ENCODE measurements around the gene PRKCA.
"Not testable (repeated sequence)": the region's sequence is repeated elsewhere in the genome, so short reads cannot be mapped to it uniquely, and the experiment has no call there.

Gene PRKCA

DNA sequence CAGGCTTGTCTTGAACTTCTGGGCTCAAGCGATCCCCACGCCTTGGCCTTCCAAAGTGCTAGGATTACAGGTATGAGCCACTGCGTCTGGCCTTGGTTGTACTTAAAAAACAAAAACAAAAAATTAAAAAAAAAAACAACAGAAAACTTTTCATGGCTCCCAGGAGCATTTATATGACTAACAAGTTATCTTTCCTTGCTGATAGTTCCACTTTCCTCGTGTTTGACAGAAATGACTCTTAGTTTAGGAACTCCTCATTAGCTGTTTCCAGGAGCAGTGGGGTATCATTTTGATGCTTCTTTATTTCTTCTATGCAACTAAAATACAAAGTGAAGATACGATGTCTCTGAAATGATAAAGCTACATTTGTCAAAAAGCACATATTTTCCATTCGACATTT lies 165.4 kb downstream of the PRKCA start:
- DNase-seq, result no peak

DNA sequence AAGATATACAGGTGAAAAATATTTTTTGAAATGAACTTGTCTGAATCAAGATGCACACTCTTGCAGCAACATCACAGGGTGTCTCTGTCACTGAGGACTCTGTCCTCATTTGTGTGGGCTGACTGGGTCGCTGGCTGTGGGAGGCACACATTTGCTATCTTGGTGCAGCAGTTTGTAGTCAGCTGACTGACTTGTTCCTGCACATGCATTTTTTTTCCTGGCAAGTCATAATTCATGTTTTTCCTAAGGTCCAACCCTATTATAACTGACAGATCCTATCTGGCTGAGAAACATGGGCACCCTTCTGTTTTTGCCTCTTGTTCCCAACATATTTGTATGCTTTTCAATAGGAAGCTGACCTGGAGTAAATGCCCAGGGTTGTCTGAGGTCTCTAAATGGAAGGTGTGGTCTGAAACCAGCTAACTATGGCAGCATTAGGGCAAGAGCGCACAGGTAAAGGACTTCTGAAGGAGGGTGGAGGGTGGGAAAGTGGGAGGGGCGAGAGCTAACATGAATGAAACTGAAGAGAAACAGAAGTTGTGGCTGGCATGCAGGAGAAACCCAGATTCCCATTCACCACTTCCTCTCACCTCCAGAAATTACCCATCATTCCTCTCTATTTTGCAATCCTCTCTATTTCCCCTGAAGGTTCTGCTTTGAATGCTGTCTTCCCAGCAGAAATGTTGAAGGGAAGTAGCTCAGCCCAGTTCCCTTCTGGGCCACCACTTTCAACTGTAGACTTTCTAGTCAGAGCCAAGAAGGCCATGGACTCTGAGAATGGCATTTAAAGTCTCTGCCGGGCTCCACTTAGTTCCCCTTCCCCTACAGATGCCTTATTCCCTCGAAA lies 166.1 kb downstream of the PRKCA start:
- DNase-seq, result no peak

DNA sequence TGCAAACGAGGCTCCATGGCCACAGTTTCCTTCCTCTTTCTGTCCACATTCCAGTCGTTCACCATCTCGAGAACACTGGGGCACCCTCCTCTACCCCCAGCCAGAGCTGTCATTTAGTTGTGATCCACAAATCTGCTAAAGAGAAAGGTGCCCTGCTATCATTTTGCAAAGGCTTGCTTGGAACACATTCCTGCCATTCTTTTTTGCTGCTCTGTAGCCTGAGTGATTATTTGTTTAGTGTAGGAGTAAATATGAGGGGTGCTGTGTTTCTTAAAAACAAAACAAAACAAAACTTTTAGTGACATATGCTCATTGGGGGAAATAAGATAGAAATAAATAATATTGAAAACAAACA lies 166.7 kb downstream of the PRKCA start:
- no peak for DNase-seq

DNA sequence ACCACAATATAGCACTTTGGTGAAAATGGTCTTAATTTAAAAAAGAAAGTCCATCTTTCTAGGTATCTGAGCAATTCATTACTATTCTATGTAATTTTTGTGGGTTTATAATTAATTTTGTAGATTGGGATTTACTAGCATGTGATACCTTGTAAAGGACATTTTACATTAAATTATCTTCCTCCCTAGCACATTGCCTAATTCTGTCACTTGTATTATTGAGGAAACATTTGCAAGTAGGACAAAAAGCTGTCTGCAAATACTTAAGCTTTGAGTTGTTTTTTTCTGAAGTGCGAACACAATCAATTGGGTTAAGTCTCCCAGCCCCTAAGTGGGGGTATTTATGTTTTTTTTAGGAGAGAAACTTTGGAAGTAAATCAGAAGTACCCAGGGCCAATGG lies 167.0 kb downstream of the PRKCA start:
- DNase-seq, result no peak

DNA sequence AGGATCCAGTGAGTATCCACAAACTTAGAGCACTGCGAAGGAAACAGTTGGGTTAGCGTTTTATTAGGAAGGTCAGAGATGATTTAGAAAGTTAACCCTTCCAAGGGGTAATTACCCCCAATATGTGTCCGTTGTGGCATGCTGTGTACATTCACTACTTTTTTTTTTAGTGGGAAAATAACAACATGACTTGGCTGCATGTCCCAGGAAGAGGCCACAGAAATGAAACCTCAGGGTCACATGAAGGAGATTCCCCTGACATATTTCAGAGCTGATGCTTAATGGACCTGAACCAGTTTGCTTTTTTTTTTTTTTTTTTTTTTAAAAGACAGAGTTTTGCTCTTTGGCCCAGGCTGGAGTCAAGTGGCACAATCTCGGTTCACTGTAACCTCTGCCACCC lies 167.5 kb downstream of the PRKCA start:
- DNase-seq, result no peak

DNA sequence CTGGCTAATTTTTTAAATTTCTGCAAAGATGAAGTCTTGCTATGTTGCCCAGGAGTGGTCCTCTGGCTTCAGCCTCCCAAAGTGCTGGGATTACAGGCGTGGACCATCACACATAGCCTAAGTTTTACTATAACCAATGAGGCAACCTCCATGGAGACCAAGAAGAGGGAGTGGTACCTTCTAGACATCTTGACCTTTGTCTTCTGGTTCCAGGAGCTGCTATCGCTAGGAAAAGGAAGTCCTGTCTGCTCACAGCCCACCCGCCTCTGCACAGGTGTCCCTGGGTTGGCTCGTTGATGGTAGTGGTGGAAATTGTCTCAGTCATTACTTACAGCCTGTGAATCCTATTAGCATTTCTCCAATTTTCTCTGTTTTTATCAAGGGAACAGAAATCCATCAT lies 169.7 kb downstream of the PRKCA start:
- DNase-seq, result no peak

GRCh38 chr17:66474258-66474657 lies 171.8 kb downstream of the PRKCA start:
- no peak for DNase-seq

DNA sequence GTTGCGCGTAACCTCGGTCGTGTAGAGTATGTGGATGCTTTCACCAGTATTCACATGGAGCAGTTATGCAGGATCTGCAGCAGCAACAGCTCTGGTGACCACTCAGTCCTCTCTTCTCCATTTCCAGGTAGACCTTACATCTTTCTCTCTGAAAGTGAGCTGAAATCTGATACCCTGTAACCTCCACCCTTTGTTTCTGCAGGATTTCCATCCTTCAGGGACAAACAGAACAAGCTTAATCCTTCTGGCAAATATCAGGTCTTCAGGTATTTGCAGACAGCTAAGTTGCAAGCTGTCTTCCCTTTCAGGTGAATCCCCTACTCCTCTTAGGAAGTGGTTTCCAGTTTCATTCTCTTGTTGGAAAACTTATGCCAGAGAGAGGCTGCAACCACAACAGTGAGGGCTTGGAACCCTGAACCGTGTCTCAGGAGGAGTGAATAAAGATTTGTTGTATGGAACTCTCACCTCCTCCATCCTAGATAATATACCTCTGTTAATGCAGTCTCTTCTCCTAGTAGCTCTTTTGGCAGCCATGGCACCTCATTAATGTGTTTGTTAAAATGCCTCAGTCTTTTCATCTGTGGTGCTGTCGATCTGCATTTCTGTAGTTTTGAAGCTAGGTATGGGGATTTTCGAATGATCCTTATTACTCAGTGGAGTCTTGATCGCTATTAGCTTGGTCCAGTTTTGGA lies 172.5 kb downstream of the PRKCA start:
- no peak for DNase-seq

DNA sequence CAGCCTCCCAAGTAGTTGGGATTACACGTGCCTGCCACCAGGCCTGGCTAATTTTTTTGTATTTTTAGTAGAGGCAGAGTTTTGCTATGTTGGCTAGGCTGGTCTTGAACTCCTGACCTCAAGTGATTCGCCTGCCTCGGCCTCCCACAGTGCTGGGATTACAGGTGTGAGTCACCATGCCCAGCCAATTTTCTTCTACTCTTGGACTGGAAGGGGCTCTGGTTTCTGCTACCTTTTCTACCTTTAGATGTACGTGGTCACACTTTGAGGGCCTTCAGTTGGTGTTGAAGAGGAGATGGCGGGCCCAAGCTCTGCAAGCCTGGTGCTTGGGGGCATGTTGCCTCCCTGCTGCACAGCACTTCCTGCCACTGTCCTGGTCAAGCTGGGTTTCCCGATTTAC lies 173.6 kb downstream of the PRKCA start:
- no peak for DNase-seq

DNA sequence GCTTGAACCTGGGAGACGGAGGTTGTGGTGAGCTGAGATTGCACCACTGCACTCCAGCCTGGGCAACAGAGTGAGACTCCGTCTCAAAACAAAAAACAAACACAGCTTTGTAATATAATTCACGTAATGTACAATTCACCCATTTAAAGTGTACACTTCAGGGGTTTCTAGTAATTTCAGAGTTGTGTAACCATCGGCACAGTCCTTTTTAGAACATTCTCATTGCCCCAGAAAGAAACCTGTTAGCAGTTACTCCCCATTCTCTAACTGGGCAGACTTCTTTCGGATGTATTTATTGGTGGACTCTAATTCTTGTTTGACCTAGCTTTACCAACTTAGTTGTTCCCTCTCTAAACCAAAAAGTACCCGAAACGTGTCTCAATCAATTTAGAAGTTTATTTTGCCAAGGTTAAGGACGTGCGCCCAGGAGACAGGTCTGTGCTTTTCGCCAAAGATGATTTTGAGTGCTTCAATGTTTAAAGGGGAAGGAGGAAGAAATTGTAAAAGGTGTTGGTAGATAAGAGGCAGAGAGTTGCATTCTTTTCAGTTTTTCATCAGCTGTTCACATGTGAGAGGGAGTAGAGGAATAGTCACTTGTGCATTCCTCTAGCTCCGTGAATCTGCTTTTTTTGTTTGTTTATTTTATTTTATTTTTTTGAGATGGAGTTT lies 175.3 kb downstream of the PRKCA start:
- DNase-seq, result no peak

DNA sequence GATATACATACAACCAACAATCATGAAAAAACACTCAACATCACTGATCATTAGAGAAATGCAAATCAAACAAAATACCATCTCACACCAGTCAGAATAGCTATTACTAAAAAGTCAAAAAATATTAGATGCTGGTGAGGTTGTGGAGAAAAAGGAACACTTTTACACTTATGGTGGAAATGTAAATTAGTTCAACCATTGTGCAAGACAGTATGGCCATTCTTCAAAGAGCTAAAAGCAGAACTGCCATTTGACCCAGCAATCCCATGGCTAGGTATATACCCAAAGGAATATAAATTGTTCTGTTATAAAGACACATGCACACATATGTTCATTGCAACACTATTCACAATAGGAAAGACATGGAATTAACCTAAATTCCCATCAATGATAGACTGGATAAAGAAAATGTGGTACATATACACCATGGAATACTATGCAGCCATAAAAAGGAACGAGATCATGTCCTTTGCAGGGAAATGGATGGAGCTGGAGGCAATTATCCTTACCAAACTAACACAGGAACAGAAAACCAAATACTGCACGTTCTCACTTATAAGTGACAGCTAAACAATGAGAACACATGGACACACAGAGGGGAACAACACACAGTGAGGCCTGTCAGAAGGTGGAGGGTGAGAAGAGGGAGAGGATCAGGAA lies 176.9 kb downstream of the PRKCA start:
- DNase-seq, result not testable (repeated sequence)

DNA sequence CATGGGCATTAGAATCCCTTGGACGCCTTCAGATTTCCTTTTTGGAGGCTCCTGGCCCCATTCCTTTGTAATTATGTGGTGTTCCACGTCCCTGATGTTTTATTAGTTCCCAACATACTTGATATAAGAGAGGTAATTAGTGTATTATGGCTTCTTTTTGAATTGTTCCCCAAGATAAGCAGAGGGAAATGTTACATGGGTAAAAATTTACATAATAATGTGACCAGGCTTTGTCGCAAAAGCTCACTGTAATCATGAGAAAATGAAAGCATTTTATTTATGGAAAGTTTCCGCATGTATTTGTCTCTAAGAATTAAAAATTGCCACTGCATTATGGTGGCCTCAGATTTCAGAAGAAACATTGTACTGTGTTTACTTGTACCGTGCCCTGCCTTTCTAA lies 177.8 kb downstream of the PRKCA start:
- no peak for DNase-seq

GRCh38 chr17:66480802-66481201 lies 178.4 kb downstream of the PRKCA start:
- DNase-seq, result no peak

- no peak for DNase-seq
Measured at GRCh38 chr17:66481271-66481670, 178.9 kb downstream of the PRKCA start.

GRCh38 chr17:66483906-66484305 lies 181.5 kb downstream of the PRKCA start:
- DNase-seq, result no peak

- DNase-seq, result no peak
Measured at GRCh38 chr17:66485309-66485947, 183.0 kb downstream of the PRKCA start.

DNA sequence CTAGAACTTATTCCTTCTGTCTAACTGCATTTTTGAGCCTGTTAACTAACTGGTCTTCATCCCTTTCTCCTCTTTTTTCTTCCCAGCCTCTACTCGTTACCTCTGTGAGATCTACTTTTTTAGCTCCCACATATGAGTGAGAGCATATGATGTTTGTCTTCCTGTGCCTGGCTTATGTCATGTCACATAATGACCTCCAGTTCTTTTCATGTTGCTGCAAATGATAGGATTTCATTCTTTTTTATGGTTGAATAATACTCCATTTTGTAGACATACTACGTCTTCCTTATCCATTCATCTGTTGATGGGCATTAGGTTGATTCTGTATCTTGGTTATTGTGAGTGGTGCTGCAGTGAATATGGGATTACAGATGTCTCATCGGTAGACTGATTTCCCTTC lies 184.7 kb downstream of the PRKCA start:
- no peak for DNase-seq

DNA sequence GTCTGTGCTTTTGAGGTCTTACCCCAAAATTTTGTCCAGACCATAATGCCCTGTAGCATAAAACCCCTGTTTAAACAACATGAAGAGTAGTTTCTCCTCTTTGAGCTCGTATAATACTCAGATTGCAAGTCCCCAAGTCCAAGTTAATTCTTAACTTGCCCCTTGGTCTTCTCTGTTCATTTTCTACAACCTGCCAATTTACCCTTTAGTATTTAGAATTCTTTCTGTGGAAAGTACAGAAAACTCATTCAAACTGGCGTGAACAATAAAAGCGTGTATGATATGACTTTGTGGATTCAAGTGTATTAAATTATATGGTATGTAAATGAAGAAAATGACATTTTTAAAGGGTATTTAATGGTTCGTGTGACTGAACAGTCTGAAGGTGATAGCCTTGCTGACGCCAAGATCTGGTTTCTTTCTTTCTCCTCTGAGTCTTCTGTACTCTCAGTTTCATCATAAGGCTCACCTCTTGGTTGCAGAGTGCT lies 185.6 kb downstream of the PRKCA start:
- no peak for DNase-seq

- DNase-seq, result no peak
Measured at GRCh38 chr17:66488864-66489263, 186.5 kb downstream of the PRKCA start.

DNA sequence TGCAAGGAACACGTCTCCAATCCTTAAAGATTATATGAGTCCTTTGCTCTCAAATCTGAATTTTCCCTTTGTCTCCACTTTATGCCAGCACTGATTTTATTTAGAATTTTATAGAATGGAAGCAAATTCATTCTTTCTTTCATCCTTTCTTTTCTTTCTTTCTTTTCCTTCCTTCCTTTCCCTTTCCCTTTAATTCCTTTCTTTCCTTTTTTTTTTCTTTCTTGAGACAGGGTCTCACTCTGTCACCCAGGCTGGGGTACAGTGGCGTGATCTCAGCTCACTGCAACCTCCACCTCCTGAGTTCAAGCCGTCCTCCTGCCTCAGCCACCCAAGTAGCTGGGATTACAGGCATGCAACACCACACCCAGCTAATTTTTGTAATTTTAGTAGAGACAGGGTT lies 187.2 kb downstream of the PRKCA start:
- peak; percentile 19 for DNase-seq

- DNase-seq, result no peak
Measured at GRCh38 chr17:66491213-66491612, 188.8 kb downstream of the PRKCA start.

- no peak for DNase-seq
Measured at GRCh38 chr17:66491665-66492064, 189.3 kb downstream of the PRKCA start.

DNA sequence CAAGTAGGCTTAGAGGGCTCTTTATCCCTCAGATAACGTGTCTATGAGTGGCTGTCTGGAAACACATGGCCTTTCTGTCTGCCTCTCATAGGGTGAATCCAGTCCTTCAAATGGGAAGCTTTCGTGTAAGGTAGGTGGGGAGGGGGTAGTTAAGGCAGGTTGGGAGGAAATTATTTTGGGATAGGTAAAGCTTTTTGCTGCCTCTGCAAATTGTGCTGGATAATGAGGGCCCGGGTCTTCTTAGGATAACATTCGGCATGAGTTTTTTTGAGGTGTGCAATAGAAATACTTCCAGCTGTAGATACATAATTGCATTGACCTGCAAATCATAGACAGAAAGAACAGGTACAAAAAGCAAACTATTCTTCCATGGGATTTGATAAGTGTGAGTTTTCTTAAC lies 189.7 kb downstream of the PRKCA start:
- no peak for DNase-seq
